HepG2 (cell line): ENCODE measurements around the gene CDR2L. TPM values are rescaled to one million over a fixed set of nuclear protein-coding genes. Genes with fewer than 3 reads are reported as not detected.
A peak's percentile ranks its signal among the peaks of the same experiment; 100 is the strongest.

Experiments
- ATF2 ChIP-seq: sonication (generic); formaldehyde crosslinking; IDR thresholded peaks from 2 replicates; pipeline ENCODE4 v1.4.0; 2020; ENCODE audit warnings: missing genetic modification reagents
- CCAR2 ChIP-seq: fragments of 200-400 bp; formaldehyde crosslinking; optimal IDR thresholded peaks from 2 replicates; pipeline ENCODE3; 2018; ENCODE audit warnings: low read depth, mild to moderate bottlenecking, low read length, moderate library complexity
- FOXC1 ChIP-seq: sonication (generic); formaldehyde crosslinking; IDR thresholded peaks from 2 replicates; pipeline ENCODE4 v1.8.0; 2022; ENCODE audit warnings: mild to moderate bottlenecking, missing genetic modification reagents, borderline replicate concordance
- HNRNPLL ChIP-seq: fragments of 200-400 bp; formaldehyde crosslinking; IDR thresholded peaks from 2 replicates; pipeline ENCODE4 v1.6.1; 2017; ENCODE audit warnings: mild to moderate bottlenecking, low read depth, low read length; ENCODE audit not compliant: poor library complexity, severe bottlenecking
- KDM5A ChIP-seq: fragments of 200-600 bp; sonication (generic); IDR thresholded peaks from 2 replicates; pipeline ENCODE4 v1.7.0; 2018; ENCODE audit warnings: antibody characterized with exemption, mild to moderate bottlenecking, low read length, borderline replicate concordance
- KLF9 ChIP-seq: IDR thresholded peaks from 2 replicates; pipeline ENCODE4 v1.6.1; 2016; ENCODE audit warnings: low read depth
- MAZ ChIP-seq, 2 experiments: sonication (generic) in 1 of 2; formaldehyde crosslinking in 1 of 2; IDR thresholded peaks; 2 replicates each; pipeline versions ENCODE4 v1.5.0 to v1.6.1; 2012 to 2020; ENCODE audit warnings: low read depth in 2 of 2, mild to moderate bottlenecking in 2 of 2, borderline replicate concordance in 1 of 2, improper control_type of control experiment in 1 of 2, low read length in 1 of 2, missing genetic modification reagents in 1 of 2, moderate library complexity in 1 of 2
- PATZ1 ChIP-seq: sonication (generic); formaldehyde crosslinking; IDR thresholded peaks from 2 replicates; pipeline ENCODE4 v1.4.0; 2020; ENCODE audit warnings: missing genetic modification reagents
- RXRB ChIP-seq: IDR thresholded peaks from 2 replicates; pipeline ENCODE4 v1.6.1; 2016; ENCODE audit warnings: borderline replicate concordance, missing genetic modification reagents, missing compliant biosample characterization
- SPEN ChIP-seq: sonication (generic); formaldehyde crosslinking; IDR thresholded peaks from 2 replicates; pipeline ENCODE4 v1.5.1; 2020; ENCODE audit warnings: low read depth, mild to moderate bottlenecking, missing genetic modification reagents
- TFDP1 ChIP-seq: IDR thresholded peaks from 2 replicates; pipeline ENCODE4 v1.6.1; 2016; ENCODE audit warnings: missing compliant biosample characterization, missing genetic modification reagents, borderline replicate concordance
- ZMYM2 ChIP-seq: sonication (generic); formaldehyde crosslinking; IDR thresholded peaks from 2 replicates; pipeline ENCODE4 v1.8.0; 2022; ENCODE audit warnings: mild to moderate bottlenecking, missing genetic modification reagents
- ZNF260 ChIP-seq: sonication (generic); formaldehyde crosslinking; IDR thresholded peaks from 2 replicates; pipeline ENCODE4 v1.4.0; 2020; ENCODE audit warnings: missing genetic modification reagents, low read depth, mild to moderate bottlenecking, borderline replicate concordance
- ZNF510 ChIP-seq: sonication (generic); formaldehyde crosslinking; IDR thresholded peaks from 2 replicates; pipeline ENCODE4 v1.4.0; 2020; ENCODE audit warnings: low read depth, mild to moderate bottlenecking, missing genetic modification reagents
- ZNF777 ChIP-seq: sonication (generic); formaldehyde crosslinking; IDR thresholded peaks from 2 replicates; pipeline ENCODE4 v1.4.0; 2020; ENCODE audit warnings: missing genetic modification reagents
- polyA plus RNA-seq, 8 experiments: library from polyadenylated mRNA; depleted of rRNA in 3 of 8; stranded (reverse) in 7 of 8; unstranded in 1 of 8; fragments of >200 nt; fragmentation: Illumina TruSeq in 4 of 8; extraction: Trizol in 4 of 8; gene quantifications; 2 replicates each; pipeline versions ENCODE4 v1.2.1 to v1.2.3, GENCODE V29; 2011 to 2016; ENCODE audit warnings: low read depth in 4 of 8, missing spikeins in 1 of 8, mixed read lengths in 1 of 8; ENCODE audit not compliant: insufficient read depth in 1 of 8
- total RNA-seq, 5 experiments: library from RNA; depleted of rRNA; stranded (reverse); fragments of >200 nt; fragmentation: Illumina TruSeq; extraction: Trizol; gene quantifications; 2 replicates each; pipeline ENCODE4 v1.2.3, GENCODE V29; 2016; ENCODE audit warnings: low read depth in 1 of 5
- TF ChIP-seq, protein P1 (sequence below): sonication (generic); formaldehyde crosslinking; IDR thresholded peaks from 2 replicates; pipeline ENCODE4 v1.5.0; 2020; ENCODE audit warnings: missing genetic modification reagents
- TF ChIP-seq, protein P2 (sequence below): sonication (generic); formaldehyde crosslinking; IDR thresholded peaks from 2 replicates; pipeline ENCODE4 v1.4.0; 2020; ENCODE audit warnings: missing genetic modification reagents
- TF ChIP-seq, protein P3 (sequence below): sonication (generic); IDR thresholded peaks from 2 replicates; pipeline ENCODE4 v1.6.1; 2016; ENCODE audit warnings: low read depth, borderline replicate concordance

The CDR2L gene
- total and polyA plus RNA-seq, 2 of the 13 experiments (the other 11 are each of a cell fraction or from before 2014, with no cell fraction given): 1.9 to 2.1 TPM

DNA sequence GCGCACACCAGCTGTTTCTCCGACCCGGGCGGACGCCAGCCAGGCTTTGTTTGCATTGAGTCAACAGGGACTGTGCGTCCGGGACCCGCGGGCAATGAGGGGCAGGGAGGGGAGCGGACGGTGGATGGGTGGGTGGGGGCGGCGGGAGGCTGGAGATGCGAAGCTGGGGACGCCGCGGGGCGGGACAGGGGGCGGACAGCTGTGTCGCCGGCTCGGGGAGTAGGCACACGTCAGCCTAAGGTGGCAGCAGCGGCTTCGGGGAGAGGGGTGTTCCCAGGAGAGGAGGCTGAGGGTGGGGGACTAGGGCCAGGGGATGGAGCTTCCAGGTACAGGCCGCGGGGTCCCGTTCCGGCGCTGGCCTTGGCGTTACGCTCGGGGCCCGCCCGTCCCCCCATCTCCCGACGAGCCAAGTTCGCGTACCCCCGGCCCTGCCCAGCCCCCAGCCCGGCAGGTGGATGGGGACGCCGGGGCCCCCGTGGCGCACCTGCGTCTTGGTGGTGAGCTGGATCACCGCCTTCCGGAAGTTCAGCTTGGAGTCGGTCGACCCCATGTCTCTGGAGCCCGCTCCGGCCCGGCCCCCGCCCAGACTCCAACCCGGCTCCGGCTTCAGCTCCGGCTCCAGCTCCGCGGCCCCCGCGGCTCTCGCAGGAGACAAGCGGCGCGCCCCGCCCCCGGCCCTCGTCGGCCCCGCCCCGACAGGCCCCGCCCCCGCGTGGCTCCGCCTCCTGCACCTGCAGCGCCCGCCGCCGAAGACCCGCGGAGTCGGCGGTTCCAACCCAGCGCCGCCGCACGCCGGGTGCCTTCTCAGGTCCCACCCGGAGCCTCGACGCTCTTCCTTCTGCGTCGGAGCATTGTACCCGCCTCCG is 15.1 kb upstream of the CDR2L start, which contains the start of gene HID1 (continued):
- no peak for TF ChIP-seq ZNF260 (CRISPR knock-in tag)
- TF ChIP-seq RXRB: peak; percentile 49; the same call in 1 of the 2 replicates
- peak; percentile 81; the same call in 1 of the 2 replicates for TF ChIP-seq TFDP1
- TF ChIP-seq KDM5A: no peak
- TF ChIP-seq FOXC1: peak; percentile 66; the same call in 1 of the 2 replicates
- TF ChIP-seq, protein P1, sequence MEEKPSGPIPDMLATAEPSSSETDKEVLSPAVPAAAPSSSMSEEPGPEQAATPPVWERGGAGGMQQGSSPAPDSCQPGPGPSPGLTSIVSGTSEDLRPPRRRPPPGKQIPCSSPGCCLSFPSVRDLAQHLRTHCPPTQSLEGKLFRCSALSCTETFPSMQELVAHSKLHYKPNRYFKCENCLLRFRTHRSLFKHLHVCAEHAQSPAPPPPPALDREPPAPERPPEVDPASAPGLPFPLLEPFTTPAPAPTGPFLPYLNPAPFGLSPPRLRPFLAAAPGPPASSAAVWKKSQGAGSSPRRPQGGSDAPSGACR (CRISPR knock-in tag): peak; percentile 66
- 0 out of 2 replicates have a peak, but pooled peaks have one; percentile 10 for TF ChIP-seq ZMYM2
- TF ChIP-seq PATZ1 (CRISPR knock-in tag): peak; percentile 87
- TF ChIP-seq KLF9 (CRISPR knock-in tag): no peak
- TF ChIP-seq, protein P2, sequence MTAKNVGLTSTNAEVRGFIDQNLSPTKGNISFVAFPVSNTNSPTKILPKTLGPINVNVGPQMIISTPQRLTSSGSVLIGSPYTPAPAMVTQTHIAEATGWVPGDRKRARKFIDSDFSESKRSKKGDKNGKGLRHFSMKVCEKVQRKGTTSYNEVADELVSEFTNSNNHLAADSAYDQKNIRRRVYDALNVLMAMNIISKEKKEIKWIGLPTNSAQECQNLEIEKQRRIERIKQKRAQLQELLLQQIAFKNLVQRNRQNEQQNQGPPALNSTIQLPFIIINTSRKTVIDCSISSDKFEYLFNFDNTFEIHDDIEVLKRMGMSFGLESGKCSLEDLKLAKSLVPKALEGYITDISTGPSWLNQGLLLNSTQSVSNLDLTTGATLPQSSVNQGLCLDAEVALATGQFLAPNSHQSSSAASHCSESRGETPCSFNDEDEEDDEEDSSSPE (CRISPR knock-in tag): peak; percentile 58; the same call in 1 of the 2 replicates
- TF ChIP-seq ATF2 (CRISPR knock-in tag): peak; percentile 23; the same call in 1 of the 2 replicates
- no peak for TF ChIP-seq ZNF510
- no peak; the same call in none of the 2 replicates for TF ChIP-seq SPEN (CRISPR knock-in tag)
- TF ChIP-seq CCAR2: no peak
- peak; percentile 84 for TF ChIP-seq ZNF777 (CRISPR knock-in tag)
- TF ChIP-seq, protein P3, sequence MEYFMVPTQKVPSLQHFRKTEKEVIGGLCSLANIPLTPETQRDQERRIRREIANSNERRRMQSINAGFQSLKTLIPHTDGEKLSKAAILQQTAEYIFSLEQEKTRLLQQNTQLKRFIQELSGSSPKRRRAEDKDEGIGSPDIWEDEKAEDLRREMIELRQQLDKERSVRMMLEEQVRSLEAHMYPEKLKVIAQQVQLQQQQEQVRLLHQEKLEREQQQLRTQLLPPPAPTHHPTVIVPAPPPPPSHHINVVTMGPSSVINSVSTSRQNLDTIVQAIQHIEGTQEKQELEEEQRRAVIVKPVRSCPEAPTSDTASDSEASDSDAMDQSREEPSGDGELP: peak; percentile 98
- peak; percentile 38 for TF ChIP-seq HNRNPLL
- no peak for TF ChIP-seq MAZ (IDR thresholded peaks at IDR 0.05; ENCODE audit: borderline replicate concordance, low read depth, low read length)
- peak; percentile 56; the same call in 1 of the 2 replicates for TF ChIP-seq MAZ (CRISPR knock-in tag; IDR thresholded peaks at IDR 0.05; ENCODE audit: low read depth)
